ENCODE results near the gene NOS1AP. TPM values are rescaled to one million over a fixed set of nuclear protein-coding genes. Genes with fewer than 3 reads are reported as not detected.

NOS1AP gene
- total and polyA plus RNA-seq, 9 of the 15 experiments (the other 6 are each of a cell fraction or from before 2014, with no cell fraction given) = 0.07 to 1.5 (median 0.22) TPM

DNA sequence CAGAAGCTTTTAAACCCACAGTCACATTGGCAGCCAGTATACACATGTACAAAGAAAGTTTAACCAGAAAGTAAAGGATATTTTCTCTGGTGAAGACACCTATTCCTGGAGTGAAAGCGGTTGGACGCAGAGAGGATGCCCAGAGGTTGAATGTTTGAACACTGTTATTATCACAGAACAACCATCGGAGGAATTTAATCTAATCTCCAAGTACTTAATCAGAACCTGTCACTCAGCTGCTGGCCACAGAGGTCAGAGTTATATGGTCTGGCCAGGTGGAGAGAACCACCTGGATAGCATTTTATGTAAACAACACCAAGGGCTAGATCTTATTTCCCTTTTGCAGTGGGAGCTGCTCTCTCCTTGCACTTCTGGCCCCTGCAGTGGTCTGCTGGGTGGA lies 277.8 kb downstream of the NOS1AP start:
- Histone ChIP-seq H3K36me3 (ENCODE audit: control insufficient read depth, insufficient read depth, low read length) (no peaks in the 10 kb centered on the region), H3K27ac (ENCODE audit: extremely low read depth, low read depth, low read length) (no peak overlapping the region), H2AFZ (ENCODE audit: low read depth, low read length) (0 out of 2 replicates have a peak overlapping the region, but pooled peaks have one; percentile 26), H3K9ac (ENCODE audit: insufficient read depth in 1 of 2, low read depth in 2 of 2, low read length in 2 of 2) (no peak overlapping the region), H3K79me2 (ENCODE audit: control insufficient read depth, insufficient read depth, low read length) (no peaks in the 10 kb centered on the region), H4K20me1 (replicated peaks; ENCODE audit: control insufficient read depth, insufficient read depth, low read length) (no peaks in the 10 kb centered on the region), H3K4me3 (no peak overlapping the region), H3K4me1 (replicated peaks in 1 of 2; ENCODE audit: control insufficient read depth in 2 of 2, insufficient read depth in 2 of 2, low read length in 2 of 2) (peaks cover 4 to 27% of the 10 kb centered on the region in 2 experiments; a peak in 4 of 5 replicates), H3K9me3 (replicated peaks; ENCODE audit: control insufficient read depth, insufficient read depth, low read depth, low read length) (no peaks in the 10 kb centered on the region), H3K27me3 (ENCODE audit: control insufficient read depth in 2 of 2, insufficient read depth in 2 of 2, low read length in 2 of 2) (no peaks in the 10 kb centered on the region), H3K4me2 (ENCODE audit: insufficient read depth, low read length) (no peak overlapping the region), H3K9me1 (ENCODE audit: control insufficient read depth, insufficient read depth, low read length) (no peaks in the 10 kb centered on the region)
- no peak for TF ChIP-seq SMAD2 (IDR thresholded peaks at IDR 0.05; ENCODE audit: low read depth, low read length)
- TF ChIP-seq KDM1A (IDR thresholded peaks at IDR 0.05) = 0 out of 4 replicates have a peak, but pooled peaks of 1 of the 2 experiments have one; percentile 16
- TF ChIP-seq TEAD4 (IDR thresholded peaks at IDR 0.05; ENCODE audit: low read length) = 0 out of 2 replicates have a peak, but pooled peaks have one; percentile 17
- TF ChIP-seq TEAD4 (CRISPR knock-in tag; IDR thresholded peaks at IDR 0.05; ENCODE audit: borderline replicate concordance) = no peak
- no peak for TF ChIP-seq BACH1 (tag; IDR thresholded peaks at IDR 0.05)
- TF ChIP-seq XRCC3 (IDR thresholded peaks at IDR 0.05) = no peak
- TF ChIP-seq CBFA2T3 (IDR thresholded peaks at IDR 0.05) = 0 out of 2 replicates have a peak, but pooled peaks have one; percentile 4
- no peak for TF ChIP-seq CREB3 (tag; conservative IDR thresholded peaks at IDR 0.05; ENCODE audit: low read depth)
- TF ChIP-seq, protein P1, sequence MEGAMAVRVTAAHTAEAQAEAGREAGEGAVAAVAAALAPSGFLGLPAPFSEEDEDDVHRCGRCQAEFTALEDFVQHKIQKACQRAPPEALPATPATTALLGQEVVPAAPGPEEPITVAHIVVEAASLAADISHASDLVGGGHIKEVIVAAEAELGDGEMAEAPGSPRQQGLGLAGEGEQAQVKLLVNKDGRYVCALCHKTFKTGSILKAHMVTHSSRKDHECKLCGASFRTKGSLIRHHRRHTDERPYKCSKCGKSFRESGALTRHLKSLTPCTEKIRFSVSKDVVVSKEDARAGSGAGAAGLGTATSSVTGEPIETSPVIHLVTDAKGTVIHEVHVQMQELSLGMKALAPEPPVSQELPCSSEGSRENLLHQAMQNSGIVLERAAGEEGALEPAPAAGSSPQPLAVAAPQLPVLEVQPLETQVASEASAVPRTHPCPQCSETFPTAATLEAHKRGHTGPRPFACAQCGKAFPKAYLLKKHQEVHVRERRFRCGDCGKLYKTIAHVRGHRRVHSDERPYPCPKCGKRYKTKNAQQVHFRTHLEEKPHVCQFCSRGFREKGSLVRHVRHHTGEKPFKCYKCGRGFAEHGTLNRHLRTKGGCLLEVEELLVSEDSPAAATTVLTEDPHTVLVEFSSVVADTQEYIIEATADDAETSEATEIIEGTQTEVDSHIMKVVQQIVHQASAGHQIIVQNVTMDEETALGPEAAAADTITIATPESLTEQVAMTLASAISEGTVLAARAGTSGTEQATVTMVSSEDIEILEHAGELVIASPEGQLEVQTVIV (CRISPR knock-in tag; IDR thresholded peaks at IDR 0.05; ENCODE audit: borderline replicate concordance) = no peak
- CTCF ChIA-PET (ENCODE audit: low intra/inter-chr PET ratio) = no interaction called here
- FAIRE-seq = no peak
- BruUV-seq (replicated peaks) = no TSS peak
- DNase-seq (ENCODE audit: extremely low read depth in 1 of 4, low spot score in 3 of 4) = no peak
- in situ Hi-C loops (cut with MboI) = no loop called here
- 58% methylated on average over 3 of the region's 3 CpGs for WGBS (ENCODE audit: insufficient coverage, low coverage, missing lambda C conversion rate)
- intact Hi-C loops (cut with micrococcal nuclease) = no loop called here
- POLR2A ChIA-PET = interaction anchor here (0.6 kb wide), 1 partner anchor 23 kb away, joined by 3 read pairs; no protein-coding TSS in a partner anchor
- ATAC-seq = no peak
